DMS153 treated with DMSO at 0.1 percent for 48 hours (cell line): ENCODE results near the gene CSN3.
"Not testable (repeated sequence)": the region's sequence is repeated elsewhere in the genome, so short reads cannot be mapped to it uniquely, and the experiment has no call there.

Source experiments
- DNase-seq: peaks from one replicate; lab custom pipeline; 2025; ENCODE audit not compliant: unreplicated experiment; lab: John Stamatoyannopoulos, UW

Gene CSN3

GRCh38 chr4:70242297-70242696 is at the start of gene CSN3:
CSN3 (plus strand) TSS chr4:70242597; CDS start chr4:70244820, 2,223 bp downstream.
- not testable (repeated sequence) for DNase-seq

GRCh38 chr4:70192895-70193294 is 49.5 kb upstream of the CSN3 start:
- no peak for DNase-seq

GRCh38 chr4:70195425-70195824 is 47.0 kb upstream of the CSN3 start, which contains the start of gene ODAM:
ODAM (plus strand) TSS chr4:70195725; CDS start chr4:70196544, 819 bp downstream.
- no peak for DNase-seq

- no peak for DNase-seq
Observed at GRCh38 chr4:70196857-70197256, 45.5 kb upstream of the CSN3 start.

GRCh38 chr4:70197842-70198241 is 44.6 kb upstream of the CSN3 start:
- DNase-seq = no peak

- no peak for DNase-seq
Observed at GRCh38 chr4:70203601-70204000, 38.8 kb upstream of the CSN3 start.

- DNase-seq = not testable (repeated sequence)
Observed at GRCh38 chr4:70212752-70213151, 29.6 kb upstream of the CSN3 start.

GRCh38 chr4:70216109-70216508 is 26.3 kb upstream of the CSN3 start:
- not testable (repeated sequence) for DNase-seq

GRCh38 chr4:70216550-70216949 is 25.8 kb upstream of the CSN3 start:
- DNase-seq = not testable (repeated sequence)

- not testable (repeated sequence) for DNase-seq
Observed at GRCh38 chr4:70221389-70221788, 21.0 kb upstream of the CSN3 start.

- DNase-seq = not testable (repeated sequence)
Observed at GRCh38 chr4:70221818-70222217, 20.6 kb upstream of the CSN3 start.

GRCh38 chr4:70225824-70226223 is 16.6 kb upstream of the CSN3 start, which contains the start of gene FDCSP:
FDCSP (plus strand) TSS chr4:70226124; CDS start chr4:70231195, 5,071 bp downstream.
- no peak for DNase-seq

- no peak for DNase-seq
Observed at GRCh38 chr4:70236125-70236524, 6.3 kb upstream of the CSN3 start.

- DNase-seq = no peak
Observed at GRCh38 chr4:70239131-70239883, 3.1 kb upstream of the CSN3 start.

- no peak for DNase-seq
Observed at GRCh38 chr4:70239884-70240591, 2.4 kb upstream of the CSN3 start.

- DNase-seq = no peak
Observed at GRCh38 chr4:70243091-70243490, 694 bp downstream of the CSN3 start.

GRCh38 chr4:70251250-70251944 is 9.0 kb downstream of the CSN3 start:
- no peak for DNase-seq

- no peak for DNase-seq
Observed at GRCh38 chr4:70251945-70252277, 9.5 kb downstream of the CSN3 start.

GRCh38 chr4:70269674-70270073 is 27.3 kb downstream of the CSN3 start:
- DNase-seq = peak; percentile 3

- DNase-seq = no peak
Observed at GRCh38 chr4:70277121-70277520, 34.7 kb downstream of the CSN3 start.

GRCh38 chr4:70280567-70280966 is 38.2 kb downstream of the CSN3 start:
- peak; percentile 90 for DNase-seq

- DNase-seq = no peak
Observed at GRCh38 chr4:70288651-70289050, 46.3 kb downstream of the CSN3 start.
